Middle frontal gyrus (tissue), 1 donor: Measurements from ENCODE around the gene C12orf60.

Experiments used
- DNase-seq: peaks from one replicate; pipeline ENCODE4 v3.0.0-alpha.2; 2015; ENCODE audit warnings: low spot score; ENCODE audit errors: extremely low spot score

Gene C12orf60

GRCh38 chr12:14871886-14872285, 68.4 kb downstream of the C12orf60 start:
- DNase-seq, result no peak

DNA sequence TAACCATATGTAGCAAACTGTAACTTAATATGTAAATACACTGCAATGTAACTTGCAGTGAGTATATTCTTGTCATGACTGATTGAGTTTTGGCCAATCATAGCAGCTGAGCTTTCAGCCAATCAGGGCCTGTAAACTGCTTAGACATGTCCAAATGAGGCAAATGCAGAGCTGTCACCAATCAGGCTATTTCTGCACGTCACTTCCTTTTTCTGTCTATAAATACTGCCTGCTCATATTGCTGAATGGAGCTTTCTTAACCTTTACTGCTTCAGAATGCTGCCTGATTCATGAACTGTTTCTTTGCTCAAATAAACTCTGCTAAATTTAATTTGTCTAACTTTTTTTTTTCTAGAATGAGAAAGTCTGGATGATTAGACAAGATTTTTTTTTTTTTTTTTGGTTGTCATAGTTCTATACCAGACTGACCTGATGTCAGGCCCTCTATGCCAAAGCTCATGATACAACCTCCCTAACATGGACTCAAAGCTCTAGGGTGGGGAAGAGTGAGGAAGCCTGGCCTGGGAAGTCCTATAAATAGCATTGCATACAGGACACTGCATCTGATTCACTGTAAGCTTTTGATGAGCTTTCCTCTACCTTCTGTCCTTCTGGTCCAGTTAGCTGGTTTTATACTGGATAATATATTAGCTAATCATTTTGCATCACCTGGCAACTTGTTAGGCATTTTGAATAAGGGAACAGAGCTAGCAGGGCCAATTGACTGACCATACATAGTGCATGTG, 70.1 kb downstream of the C12orf60 start:
- no peak for DNase-seq
